Measurements from ENCODE around the gene RAPGEF4. TPM values are rescaled to one million over a fixed set of nuclear protein-coding genes. Genes with fewer than 3 reads are reported as not detected.
"Not testable (repeated sequence)": the region's sequence is repeated elsewhere in the genome, so short reads cannot be mapped to it uniquely, and the experiment has no call there.

RAPGEF4 gene
- total RNA-seq, 1 donor from 2014 or later = 0.91 TPM

GRCh38 chr2:173037245-173038120 is 301.8 kb downstream of the RAPGEF4 start:
- H3K27me3 Mint-ChIP-seq (ENCODE audit: low read depth) = peaks cover 3% of the 10 kb centered on the region
- DNase-seq (ENCODE audit: low spot score) = no peak
- H3K27ac Mint-ChIP-seq = no peak overlapping the region
- no peak overlapping the region for H3K4me3 Mint-ChIP-seq (ENCODE audit: low read depth)
- H3K4me1 Mint-ChIP-seq (ENCODE audit: low read depth) = no peaks in the 10 kb centered on the region
- H3K9me3 Mint-ChIP-seq = no peaks in the 10 kb centered on the region
- intact Hi-C loops (cut with micrococcal nuclease) = no loop called here
- H3K36me3 Mint-ChIP-seq (ENCODE audit: low read depth) = no peaks in the 10 kb centered on the region

GRCh38 chr2:173038257-173038656 is 302.6 kb downstream of the RAPGEF4 start:
- H3K36me3 Mint-ChIP-seq (ENCODE audit: low read depth); intact Hi-C loops (cut with micrococcal nuclease); H3K4me1 Mint-ChIP-seq (ENCODE audit: low read depth); H3K9me3 Mint-ChIP-seq; H3K4me3 Mint-ChIP-seq (ENCODE audit: low read depth); H3K27me3 Mint-ChIP-seq (ENCODE audit: low read depth); DNase-seq (ENCODE audit: low spot score); H3K27ac Mint-ChIP-seq: not testable (repeated sequence)

- intact Hi-C loops (cut with micrococcal nuclease) = no loop called here
- Mint-ChIP-seq H3K36me3 (ENCODE audit: low read depth) (no peaks in the 10 kb centered on the region), H3K4me3 (ENCODE audit: low read depth) (no peak overlapping the region)
Observed at GRCh38 chr2:173040729-173041128, 305.1 kb downstream of the RAPGEF4 start.

GRCh38 chr2:173043476-173043875 is 307.8 kb downstream of the RAPGEF4 start:
- H3K4me3 Mint-ChIP-seq (ENCODE audit: low read depth) = no peak overlapping the region
- intact Hi-C loops (cut with micrococcal nuclease) = no loop called here
- H3K27me3 Mint-ChIP-seq (ENCODE audit: low read depth) = peaks cover 9% of the 10 kb centered on the region
- no peaks in the 10 kb centered on the region for H3K36me3 Mint-ChIP-seq (ENCODE audit: low read depth)
- H3K9me3 Mint-ChIP-seq = no peaks in the 10 kb centered on the region
- DNase-seq (ENCODE audit: low spot score) = no peak
- H3K27ac Mint-ChIP-seq = no peak overlapping the region
- peaks cover 3% of the 10 kb centered on the region for H3K4me1 Mint-ChIP-seq (ENCODE audit: low read depth)

More at GRCh38 chr2:173040729-173041128, 305.1 kb downstream of the RAPGEF4 start:
- no peak for DNase-seq (ENCODE audit: low spot score)
- Mint-ChIP-seq H3K27me3 (ENCODE audit: low read depth) (peaks cover 2% of the 10 kb centered on the region), H3K4me1 (ENCODE audit: low read depth) (no peaks in the 10 kb centered on the region), H3K27ac (no peak overlapping the region), H3K9me3 (no peaks in the 10 kb centered on the region)

DNA sequence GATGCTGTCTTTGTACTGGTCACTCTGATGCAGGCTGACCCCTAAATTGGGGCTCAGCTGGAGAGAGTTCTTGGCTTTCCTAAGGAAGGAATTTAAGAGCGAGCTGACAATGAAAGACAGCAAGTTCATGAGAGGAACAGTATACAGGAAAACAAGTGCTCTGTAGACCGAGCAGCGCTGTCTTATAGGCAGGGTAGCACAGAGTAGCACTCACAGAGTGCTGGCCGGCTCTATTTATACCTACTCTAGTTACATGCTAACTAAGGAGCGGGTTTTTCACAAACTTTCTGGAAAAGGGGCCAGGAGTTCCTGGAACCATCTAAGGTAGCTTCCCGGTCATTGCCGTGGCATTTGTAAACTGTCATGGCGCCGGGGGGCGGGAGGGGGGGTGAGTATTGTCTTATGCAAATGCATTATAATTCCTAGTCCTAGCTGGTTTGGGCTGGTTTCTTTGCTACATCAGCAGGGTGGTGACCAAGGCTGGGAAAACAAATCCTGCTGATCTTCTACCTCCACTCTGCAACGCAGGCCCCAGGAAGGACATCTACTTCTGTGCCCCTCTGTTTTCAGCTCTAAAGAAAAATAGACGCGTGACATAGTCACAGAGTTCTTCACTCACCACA is 308.4 kb downstream of the RAPGEF4 start:
- no peaks in the 10 kb centered on the region for H3K9me3 Mint-ChIP-seq
- DNase-seq (ENCODE audit: low spot score) = no peak
- H3K4me1 Mint-ChIP-seq (ENCODE audit: low read depth) = peaks cover 7% of the 10 kb centered on the region
- intact Hi-C loops (cut with micrococcal nuclease) = no loop called here
- no peak overlapping the region for H3K4me3 Mint-ChIP-seq (ENCODE audit: low read depth)
- no peak overlapping the region for H3K27ac Mint-ChIP-seq
- no peaks in the 10 kb centered on the region for H3K36me3 Mint-ChIP-seq (ENCODE audit: low read depth)
- H3K27me3 Mint-ChIP-seq (ENCODE audit: low read depth) = peaks cover 9% of the 10 kb centered on the region

DNA sequence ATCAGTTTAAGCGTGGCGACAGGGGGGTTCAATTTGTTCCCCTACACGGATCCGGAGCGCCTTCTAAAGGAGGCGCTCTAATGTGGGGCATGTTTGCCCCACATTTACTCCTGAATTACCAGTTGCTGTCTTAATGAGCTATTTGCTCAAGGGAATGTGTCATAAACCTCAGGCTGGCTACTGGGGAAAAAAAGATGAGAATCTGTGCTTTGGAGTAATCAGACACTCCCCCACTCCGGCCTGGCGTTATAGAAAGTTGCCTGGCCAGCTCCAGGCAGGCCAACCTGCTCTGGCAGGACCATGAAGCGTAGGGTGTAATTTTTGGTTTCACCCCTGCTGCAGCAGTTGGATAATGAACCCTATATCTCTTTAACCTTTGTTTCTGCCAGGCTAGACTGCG is 309.0 kb downstream of the RAPGEF4 start:
- peaks cover 9% of the 10 kb centered on the region for H3K27me3 Mint-ChIP-seq (ENCODE audit: low read depth)
- H3K27ac Mint-ChIP-seq = no peak overlapping the region
- no peak overlapping the region for H3K4me3 Mint-ChIP-seq (ENCODE audit: low read depth)
- intact Hi-C loops (cut with micrococcal nuclease) = no loop called here
- no peaks in the 10 kb centered on the region for H3K9me3 Mint-ChIP-seq
- no peak for DNase-seq (ENCODE audit: low spot score)
- peaks cover 13% of the 10 kb centered on the region for H3K4me1 Mint-ChIP-seq (ENCODE audit: low read depth)
- no peaks in the 10 kb centered on the region for H3K36me3 Mint-ChIP-seq (ENCODE audit: low read depth)

- Mint-ChIP-seq H3K27me3 (ENCODE audit: low read depth) (peaks cover 9% of the 10 kb centered on the region), H3K4me3 (ENCODE audit: low read depth) (no peak overlapping the region), H3K36me3 (ENCODE audit: low read depth) (no peaks in the 10 kb centered on the region), H3K4me1 (ENCODE audit: low read depth) (peaks cover 14% of the 10 kb centered on the region), H3K9me3 (no peaks in the 10 kb centered on the region), H3K27ac (no peak overlapping the region)
- intact Hi-C loops (cut with micrococcal nuclease) = no loop called here
- no peak for DNase-seq (ENCODE audit: low spot score)
Observed at GRCh38 chr2:173045181-173045580, 309.5 kb downstream of the RAPGEF4 start.

DNA sequence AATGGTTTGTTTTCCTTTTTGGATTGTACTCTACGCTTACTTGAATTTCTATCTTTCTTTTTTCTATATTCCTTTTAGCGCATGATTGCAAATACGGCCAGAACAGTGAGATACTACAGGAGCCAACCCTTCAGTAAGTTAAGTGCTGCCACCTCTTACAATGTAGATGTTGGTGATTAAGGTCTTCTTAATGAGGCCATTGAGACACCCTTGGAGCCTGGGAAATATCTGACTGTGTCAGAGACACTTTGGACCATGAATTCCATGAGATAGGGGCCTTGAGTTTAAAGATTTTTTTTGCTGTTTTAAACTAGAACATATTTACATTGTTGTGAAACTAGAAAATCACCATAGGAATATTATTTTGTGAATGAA is 312.9 kb downstream of the RAPGEF4 start:
- intact Hi-C loops (cut with micrococcal nuclease) = no loop called here
- Mint-ChIP-seq H3K27me3 (ENCODE audit: low read depth) (peaks cover 29% of the 10 kb centered on the region), H3K4me1 (ENCODE audit: low read depth) (peaks cover 14% of the 10 kb centered on the region), H3K9me3 (no peaks in the 10 kb centered on the region), H3K4me3 (ENCODE audit: low read depth) (no peak overlapping the region), H3K36me3 (ENCODE audit: low read depth) (no peaks in the 10 kb centered on the region), H3K27ac (no peak overlapping the region)
- DNase-seq (ENCODE audit: low spot score) = no peak

- Mint-ChIP-seq H3K27ac (no peak overlapping the region), H3K36me3 (ENCODE audit: low read depth) (no peaks in the 10 kb centered on the region), H3K9me3 (no peaks in the 10 kb centered on the region), H3K4me3 (ENCODE audit: low read depth) (no peak overlapping the region), H3K27me3 (ENCODE audit: low read depth) (peaks cover 31% of the 10 kb centered on the region), H3K4me1 (ENCODE audit: low read depth) (peaks cover 14% of the 10 kb centered on the region)
- intact Hi-C loops (cut with micrococcal nuclease) = loop anchor here (1.0 kb wide), 3 partner anchors 52 to 102 kb away; no protein-coding TSS in a partner anchor
- DNase-seq (ENCODE audit: low spot score) = no peak
Observed at GRCh38 chr2:173048897-173049661, 313.4 kb downstream of the RAPGEF4 start.

GRCh38 chr2:173049831-173050230 is 314.2 kb downstream of the RAPGEF4 start:
- DNase-seq (ENCODE audit: low spot score) = no peak
- Mint-ChIP-seq H3K27me3 (ENCODE audit: low read depth) (peaks cover 38% of the 10 kb centered on the region), H3K27ac (no peak overlapping the region), H3K9me3 (no peaks in the 10 kb centered on the region), H3K4me1 (ENCODE audit: low read depth) (peaks cover 14% of the 10 kb centered on the region), H3K4me3 (ENCODE audit: low read depth) (no peak overlapping the region), H3K36me3 (ENCODE audit: low read depth) (no peaks in the 10 kb centered on the region)
- intact Hi-C loops (cut with micrococcal nuclease) = loop anchor here (1.0 kb wide), 3 partner anchors 51 to 101 kb away; no protein-coding TSS in a partner anchor

DNA sequence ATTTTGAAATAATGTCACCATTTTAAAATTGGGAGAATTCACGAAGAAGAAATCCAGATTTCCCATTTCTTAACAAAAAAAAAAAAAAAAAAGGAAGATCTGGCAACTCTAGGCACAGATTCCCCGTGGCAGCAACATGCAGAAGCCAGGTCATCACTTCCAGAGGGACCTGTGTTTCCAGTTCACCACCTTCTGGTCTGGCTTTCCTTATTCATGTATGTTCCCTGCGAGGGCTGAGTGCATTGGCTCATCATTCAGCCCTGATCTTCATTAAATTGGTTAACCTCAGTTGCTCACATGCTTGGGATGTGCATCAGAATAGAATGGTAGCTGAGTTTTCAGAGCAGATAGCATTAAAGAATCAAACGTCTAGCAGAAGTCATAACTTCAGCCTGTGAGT is 315.0 kb downstream of the RAPGEF4 start:
- H3K4me1 Mint-ChIP-seq (ENCODE audit: low read depth) = peaks cover 14% of the 10 kb centered on the region
- no peak overlapping the region for H3K4me3 Mint-ChIP-seq (ENCODE audit: low read depth)
- DNase-seq (ENCODE audit: low spot score) = no peak
- no peaks in the 10 kb centered on the region for H3K36me3 Mint-ChIP-seq (ENCODE audit: low read depth)
- no peak overlapping the region for H3K27ac Mint-ChIP-seq
- no peaks in the 10 kb centered on the region for H3K9me3 Mint-ChIP-seq
- H3K27me3 Mint-ChIP-seq (ENCODE audit: low read depth) = peaks cover 42% of the 10 kb centered on the region
- intact Hi-C loops (cut with micrococcal nuclease) = no loop called here

DNA sequence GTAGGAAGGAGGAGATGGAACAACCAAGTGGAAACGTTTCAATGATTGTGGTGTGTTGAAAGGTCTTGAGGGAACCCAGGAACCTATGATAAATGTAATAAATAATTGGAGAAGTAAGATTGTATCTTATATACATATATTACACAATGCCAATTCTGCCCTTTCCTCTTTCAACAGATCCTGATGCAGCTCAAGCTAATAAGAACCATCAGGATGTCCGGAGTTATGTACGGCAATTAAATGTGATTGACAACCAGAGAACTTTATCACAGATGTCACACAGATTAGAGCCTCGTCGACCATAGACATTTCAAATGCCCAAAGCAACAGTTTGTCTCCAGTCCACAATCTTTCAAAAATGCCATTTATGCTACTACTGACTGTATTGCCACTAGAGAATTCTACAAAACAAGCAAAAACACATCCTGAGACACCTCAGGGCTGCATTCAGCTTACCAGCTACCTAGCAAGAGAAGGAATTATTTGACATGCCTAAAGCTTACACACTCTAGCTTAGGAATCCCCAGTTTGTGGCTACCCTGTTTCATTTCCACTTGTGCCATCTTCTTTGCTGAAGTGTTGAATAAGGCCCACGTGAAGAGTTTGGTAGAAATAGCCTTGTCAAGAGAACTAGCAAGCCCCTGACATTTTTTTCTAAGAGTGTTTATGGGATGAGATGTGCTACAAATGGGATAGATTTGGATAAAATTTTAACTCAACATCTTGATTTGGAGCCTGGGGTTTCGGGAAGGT is 316.0 kb downstream of the RAPGEF4 start:
- H3K36me3 Mint-ChIP-seq (ENCODE audit: low read depth) = no peaks in the 10 kb centered on the region
- no peaks in the 10 kb centered on the region for H3K9me3 Mint-ChIP-seq
- intact Hi-C loops (cut with micrococcal nuclease) = no loop called here
- peaks cover 43% of the 10 kb centered on the region for H3K27me3 Mint-ChIP-seq (ENCODE audit: low read depth)
- H3K4me1 Mint-ChIP-seq (ENCODE audit: low read depth) = peaks cover 14% of the 10 kb centered on the region
- H3K4me3 Mint-ChIP-seq (ENCODE audit: low read depth) = no peak overlapping the region
- H3K27ac Mint-ChIP-seq = no peak overlapping the region
- no peak for DNase-seq (ENCODE audit: low spot score)
